ENCODE results near the gene TMPRSS9.

DNA sequence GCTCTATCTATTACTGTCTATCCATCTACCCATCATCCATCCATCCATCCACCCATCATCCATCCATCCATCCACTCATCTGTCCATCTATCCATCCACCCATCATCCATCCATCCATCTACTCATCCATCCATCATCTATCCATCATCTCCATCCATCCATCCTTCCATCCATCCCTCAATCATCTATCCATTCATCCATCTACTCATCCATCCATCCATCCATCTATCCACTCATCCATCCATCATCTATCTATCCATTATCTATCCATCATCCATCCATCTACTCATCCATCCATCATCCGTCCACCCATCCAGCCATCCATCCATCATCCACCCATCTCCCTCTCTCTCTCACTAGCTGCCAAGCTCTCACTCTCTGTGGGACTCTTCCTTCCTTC, 80.5 kb downstream of the TMPRSS9 start:
- TF ChIP-seq ZNF394 (tag by site-specific recombination; IDR thresholded peaks at IDR 0.05; ENCODE audit: borderline replicate concordance) (no peak), MEIS1 (CRISPR knock-in tag; IDR thresholded peaks at IDR 0.05; ENCODE audit: borderline replicate concordance) (no peak), YY1 (tag by site-specific recombination; IDR thresholded peaks at IDR 0.05) (no peak)
- TF ChIP-seq, protein P1, sequence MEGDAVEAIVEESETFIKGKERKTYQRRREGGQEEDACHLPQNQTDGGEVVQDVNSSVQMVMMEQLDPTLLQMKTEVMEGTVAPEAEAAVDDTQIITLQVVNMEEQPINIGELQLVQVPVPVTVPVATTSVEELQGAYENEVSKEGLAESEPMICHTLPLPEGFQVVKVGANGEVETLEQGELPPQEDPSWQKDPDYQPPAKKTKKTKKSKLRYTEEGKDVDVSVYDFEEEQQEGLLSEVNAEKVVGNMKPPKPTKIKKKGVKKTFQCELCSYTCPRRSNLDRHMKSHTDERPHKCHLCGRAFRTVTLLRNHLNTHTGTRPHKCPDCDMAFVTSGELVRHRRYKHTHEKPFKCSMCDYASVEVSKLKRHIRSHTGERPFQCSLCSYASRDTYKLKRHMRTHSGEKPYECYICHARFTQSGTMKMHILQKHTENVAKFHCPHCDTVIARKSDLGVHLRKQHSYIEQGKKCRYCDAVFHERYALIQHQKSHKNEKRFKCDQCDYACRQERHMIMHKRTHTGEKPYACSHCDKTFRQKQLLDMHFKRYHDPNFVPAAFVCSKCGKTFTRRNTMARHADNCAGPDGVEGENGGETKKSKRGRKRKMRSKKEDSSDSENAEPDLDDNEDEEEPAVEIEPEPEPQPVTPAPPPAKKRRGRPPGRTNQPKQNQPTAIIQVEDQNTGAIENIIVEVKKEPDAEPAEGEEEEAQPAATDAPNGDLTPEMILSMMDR (tag by site-specific recombination; IDR thresholded peaks at IDR 0.05), result no peak
- TF ChIP-seq, protein P2, sequence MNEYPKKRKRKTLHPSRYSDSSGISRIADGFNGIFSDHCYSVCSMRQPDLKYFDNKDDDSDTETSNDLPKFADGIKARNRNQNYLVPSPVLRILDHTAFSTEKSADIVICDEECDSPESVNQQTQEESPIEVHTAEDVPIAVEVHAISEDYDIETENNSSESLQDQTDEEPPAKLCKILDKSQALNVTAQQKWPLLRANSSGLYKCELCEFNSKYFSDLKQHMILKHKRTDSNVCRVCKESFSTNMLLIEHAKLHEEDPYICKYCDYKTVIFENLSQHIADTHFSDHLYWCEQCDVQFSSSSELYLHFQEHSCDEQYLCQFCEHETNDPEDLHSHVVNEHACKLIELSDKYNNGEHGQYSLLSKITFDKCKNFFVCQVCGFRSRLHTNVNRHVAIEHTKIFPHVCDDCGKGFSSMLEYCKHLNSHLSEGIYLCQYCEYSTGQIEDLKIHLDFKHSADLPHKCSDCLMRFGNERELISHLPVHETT (tag by site-specific recombination; IDR thresholded peaks at IDR 0.05), result no peak

Measured in HEK293 (cell line).